ENCODE results near the gene TPM3. TPM values are rescaled to one million over a fixed set of nuclear protein-coding genes. Genes with fewer than 3 reads are reported as not detected.

Gene TPM3
- total and polyA plus RNA-seq, 9 of the 15 experiments (the other 6 are each of a cell fraction or from before 2014, with no cell fraction given): 202 to 604 (median 421) TPM

- TF ChIP-seq POLR2A (conservative IDR thresholded peaks at IDR 0.05): peak; percentile 31; the same call in 1 of the 2 replicates
- no peak for TF ChIP-seq TARDBP (IDR thresholded peaks at IDR 0.05)
- 0 out of 2 replicates have a peak, but pooled peaks have one; percentile 10 for TF ChIP-seq ATF1 (CRISPR knock-in tag; IDR thresholded peaks at IDR 0.05)
- peak; percentile 56 for TF ChIP-seq ATF1 (tag; IDR thresholded peaks at IDR 0.05)
- no peak for TF ChIP-seq NR2C2 (CRISPR knock-in tag; IDR thresholded peaks at IDR 0.05)
- TF ChIP-seq NR2C2 (tag; IDR thresholded peaks at IDR 0.05): peak; percentile 6; the same call in 1 of the 2 replicates
- no peak for TF ChIP-seq TRIM28 (IDR thresholded peaks at IDR 0.05)
- TF ChIP-seq L3MBTL2 (IDR thresholded peaks at IDR 0.05): no peak
- peak; percentile 48; the same call in 1 of the 2 replicates for TF ChIP-seq ZNF12 (CRISPR knock-in tag; IDR thresholded peaks at IDR 0.05)
- no peak for TF ChIP-seq GTF2F1 (IDR thresholded peaks at IDR 0.05; ENCODE audit: low read depth, low read length)
- TF ChIP-seq ZNF431 (CRISPR knock-in tag; IDR thresholded peaks at IDR 0.05): 0 out of 2 replicates have a peak, but pooled peaks have one; percentile 34
- TF ChIP-seq COPS2 (conservative IDR thresholded peaks at IDR 0.05): no peak
- no peak for TF ChIP-seq MEF2A (IDR thresholded peaks at IDR 0.05; ENCODE audit: control insufficient read depth, low read depth, low read length)
- TF ChIP-seq HMGXB4 (CRISPR knock-in tag; IDR thresholded peaks at IDR 0.05): peak; percentile 97; the same call in 1 of the 2 replicates
- TF ChIP-seq IRF2 (CRISPR knock-in tag; IDR thresholded peaks at IDR 0.05): no peak
- TF ChIP-seq TGIF2 (CRISPR knock-in tag; IDR thresholded peaks at IDR 0.05): peak; percentile 3; the same call in 1 of the 2 replicates
- TF ChIP-seq ZNF280B (CRISPR knock-in tag; IDR thresholded peaks at IDR 0.05): no peak
- peak in 1 of 3 experiments; percentile 19 for TF ChIP-seq YY1 (IDR thresholded peaks at IDR 0.05; ENCODE audit: borderline replicate concordance in 1 of 3, control insufficient read depth in 1 of 3, extremely low read depth in 1 of 3, insufficient read depth in 3 of 3, insufficient read length in 1 of 3, insufficient replicate concordance in 2 of 3, low read depth in 1 of 3, low read length in 2 of 3)
- peak; percentile 85; the same call in 1 of the 2 replicates for TF ChIP-seq PHF8 (IDR thresholded peaks at IDR 0.05; ENCODE audit: borderline replicate concordance, low read length)
- no peak for TF ChIP-seq LEF1 (IDR thresholded peaks at IDR 0.05)
These were observed 29.5 kb upstream of the TPM3 start (continued) for GRCh38 chr1:154221278-154222001.

Data from K562 (cell line).